Liver (tissue), 3 donors: ENCODE results near the gene MBD3L2.

ENCODE experiments used
- RAD21 ChIP-seq, 2 donors: IDR thresholded peaks; 2 replicates each; pipeline ENCODE4 v1.6.1; 2016; ENCODE audit warnings: antibody characterized with exemption in 2 of 2, mild to moderate bottlenecking in 2 of 2
- SP1 ChIP-seq: IDR thresholded peaks from 2 replicates; pipeline ENCODE4 v1.6.1; 2018; ENCODE audit warnings: antibody characterized with exemption, mild to moderate bottlenecking
- YY1 ChIP-seq: IDR thresholded peaks from 2 replicates; pipeline ENCODE4 v1.6.1; 2016; ENCODE audit warnings: antibody characterized with exemption, mild to moderate bottlenecking
- TF ChIP-seq, protein P1 (sequence below): fragments of 150-350 bp; IDR thresholded peaks from 2 replicates; pipeline ENCODE4 v1.5.1; 2017; ENCODE audit warnings: improper control_type of control experiment, low read depth, low read length; ENCODE audit not compliant: missing input control
- donor health status: healthy.
- donor health status: healthy.

GRCh38 chr19:7098701-7099596, 49.8 kb downstream of the MBD3L2 start:
- TF ChIP-seq, protein P1, sequence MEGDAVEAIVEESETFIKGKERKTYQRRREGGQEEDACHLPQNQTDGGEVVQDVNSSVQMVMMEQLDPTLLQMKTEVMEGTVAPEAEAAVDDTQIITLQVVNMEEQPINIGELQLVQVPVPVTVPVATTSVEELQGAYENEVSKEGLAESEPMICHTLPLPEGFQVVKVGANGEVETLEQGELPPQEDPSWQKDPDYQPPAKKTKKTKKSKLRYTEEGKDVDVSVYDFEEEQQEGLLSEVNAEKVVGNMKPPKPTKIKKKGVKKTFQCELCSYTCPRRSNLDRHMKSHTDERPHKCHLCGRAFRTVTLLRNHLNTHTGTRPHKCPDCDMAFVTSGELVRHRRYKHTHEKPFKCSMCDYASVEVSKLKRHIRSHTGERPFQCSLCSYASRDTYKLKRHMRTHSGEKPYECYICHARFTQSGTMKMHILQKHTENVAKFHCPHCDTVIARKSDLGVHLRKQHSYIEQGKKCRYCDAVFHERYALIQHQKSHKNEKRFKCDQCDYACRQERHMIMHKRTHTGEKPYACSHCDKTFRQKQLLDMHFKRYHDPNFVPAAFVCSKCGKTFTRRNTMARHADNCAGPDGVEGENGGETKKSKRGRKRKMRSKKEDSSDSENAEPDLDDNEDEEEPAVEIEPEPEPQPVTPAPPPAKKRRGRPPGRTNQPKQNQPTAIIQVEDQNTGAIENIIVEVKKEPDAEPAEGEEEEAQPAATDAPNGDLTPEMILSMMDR = no peak
- TF ChIP-seq YY1 (peak; percentile 95), SP1 (peak; percentile 41), RAD21 (IDR thresholded peaks at IDR 0.05) (peak in 1 of 2 donors; percentile 16)
